HepG2 (cell line): Measurements from ENCODE around the gene ZNF839. TPM values are rescaled to one million over a fixed set of nuclear protein-coding genes. Genes with fewer than 3 reads are reported as not detected.

Experiments used
- ATF6 ChIP-seq: sonication (generic); formaldehyde crosslinking; conservative IDR thresholded peaks from 2 replicates; pipeline ENCODE4 v1.4.0; 2020; ENCODE audit warnings: missing genetic modification reagents
- FOSL1 ChIP-seq: sonication (generic); formaldehyde crosslinking; IDR thresholded peaks from 2 replicates; pipeline ENCODE4 v1.9.0; 2021; ENCODE audit warnings: missing genetic modification reagents, borderline replicate concordance
- FOXO4 ChIP-seq: sonication (generic); formaldehyde crosslinking; conservative IDR thresholded peaks from 2 replicates; pipeline ENCODE4 v1.8.1; 2023; ENCODE audit warnings: missing genetic modification reagents
- KLF13 ChIP-seq: sonication (generic); formaldehyde crosslinking; IDR thresholded peaks from 2 replicates; pipeline ENCODE4 v1.4.0; 2020; ENCODE audit warnings: mild to moderate bottlenecking, missing genetic modification reagents
- MAFK ChIP-seq, 2 experiments: IDR thresholded peaks in 1 of 2; conservative IDR thresholded peaks in 1 of 2; 2 replicates each; pipeline ENCODE4 v1.6.1; 2011; ENCODE audit warnings: improper control_type of control experiment in 2 of 2, low read length in 2 of 2
- REPIN1 ChIP-seq: sonication (generic); formaldehyde crosslinking; IDR thresholded peaks from 2 replicates; pipeline ENCODE4 v1.8.0; 2022; ENCODE audit warnings: missing genetic modification reagents, low read depth, mild to moderate bottlenecking, borderline replicate concordance
- SNAI1 ChIP-seq: sonication (generic); formaldehyde crosslinking; IDR thresholded peaks from 2 replicates; pipeline ENCODE4 v1.5.0; 2020; ENCODE audit warnings: mild to moderate bottlenecking, missing genetic modification reagents, borderline replicate concordance
- TOPORS ChIP-seq: sonication (generic); formaldehyde crosslinking; IDR thresholded peaks from 2 replicates; pipeline ENCODE4 v1.8.0; 2023; ENCODE audit warnings: mild to moderate bottlenecking, missing genetic modification reagents
- WIZ ChIP-seq: sonication (generic); formaldehyde crosslinking; IDR thresholded peaks from 2 replicates; pipeline ENCODE4 v1.5.1; 2020; ENCODE audit warnings: mild to moderate bottlenecking, missing genetic modification reagents
- ZBTB20 ChIP-seq: sonication (generic); formaldehyde crosslinking; IDR thresholded peaks from 2 replicates; pipeline ENCODE4 v1.8.1; 2023; ENCODE audit warnings: missing genetic modification reagents, low read depth, mild to moderate bottlenecking, borderline replicate concordance
- ZNF143 ChIP-seq: sonication (generic); formaldehyde crosslinking; IDR thresholded peaks from 2 replicates; pipeline ENCODE4 v1.4.0; 2020; ENCODE audit warnings: missing genetic modification reagents
- ZNF326 ChIP-seq: sonication (generic); formaldehyde crosslinking; IDR thresholded peaks from 2 replicates; pipeline ENCODE4 v1.4.0; 2020; ENCODE audit warnings: missing genetic modification reagents, borderline replicate concordance
- ZNF333 ChIP-seq: sonication (generic); formaldehyde crosslinking; IDR thresholded peaks from 2 replicates; pipeline ENCODE4 v1.4.0; 2020; ENCODE audit warnings: mild to moderate bottlenecking, missing genetic modification reagents, borderline replicate concordance
- ZNF609 ChIP-seq: sonication (generic); formaldehyde crosslinking; IDR thresholded peaks from 2 replicates; pipeline ENCODE4 v1.4.0; 2020; ENCODE audit warnings: mild to moderate bottlenecking, missing genetic modification reagents, borderline replicate concordance
- ZNF639 ChIP-seq: conservative IDR thresholded peaks from 2 replicates; pipeline ENCODE4 v1.6.1; 2018; ENCODE audit warnings: missing genetic modification reagents
- ZNF737 ChIP-seq: sonication (generic); formaldehyde crosslinking; IDR thresholded peaks from 2 replicates; pipeline ENCODE4 v1.5.0; 2020; ENCODE audit warnings: missing genetic modification reagents, mild to moderate bottlenecking, borderline replicate concordance
- ZNF766 ChIP-seq: sonication (generic); formaldehyde crosslinking; IDR thresholded peaks from 2 replicates; pipeline ENCODE4 v1.5.0; 2020; ENCODE audit warnings: missing genetic modification reagents, borderline replicate concordance
- polyA plus RNA-seq, 8 experiments: library from polyadenylated mRNA; depleted of rRNA in 3 of 8; stranded (reverse) in 7 of 8; unstranded in 1 of 8; fragments of >200 nt; fragmentation: Illumina TruSeq in 4 of 8; extraction: Trizol in 4 of 8; gene quantifications; 2 replicates each; pipeline versions ENCODE4 v1.2.1 to v1.2.3, GENCODE V29; 2011 to 2016; ENCODE audit warnings: low read depth in 4 of 8, missing spikeins in 1 of 8, mixed read lengths in 1 of 8; ENCODE audit not compliant: insufficient read depth in 1 of 8
- total RNA-seq, 5 experiments: library from RNA; depleted of rRNA; stranded (reverse); fragments of >200 nt; fragmentation: Illumina TruSeq; extraction: Trizol; gene quantifications; 2 replicates each; pipeline ENCODE4 v1.2.3, GENCODE V29; 2016; ENCODE audit warnings: low read depth in 1 of 5

ZNF839 gene
- total and polyA plus RNA-seq, 2 of the 13 experiments (the other 11 are each of a cell fraction or from before 2014, with no cell fraction given) = 11.1 to 12.8 TPM

GRCh38 chr14:102316743-102317563 lies 2.6 kb upstream of the ZNF839 start (continued):
- TF ChIP-seq ZNF609 (CRISPR knock-in tag) (peak; percentile 43; the same call in 1 of the 2 replicates), ZNF326 (CRISPR knock-in tag) (no peak), ZNF639 (no peak), ZNF766 (no peak), ZNF143 (CRISPR knock-in tag) (peak; percentile 29; the same call in 1 of the 2 replicates), ATF6 (CRISPR knock-in tag) (no peak), ZNF737 (no peak; the same call in 1 of the 2 replicates), ZBTB20 (peak; percentile 59), SNAI1 (CRISPR knock-in tag) (peak; percentile 76; the same call in 1 of the 2 replicates), KLF13 (CRISPR knock-in tag) (no peak; the same call in 1 of the 2 replicates), MAFK (conservative IDR thresholded peaks at IDR 0.05 in 1 of 2, IDR thresholded peaks at IDR 0.05 in 1 of 2; ENCODE audit: low read length in 2 of 2) (no peak), ZNF333 (CRISPR knock-in tag) (no peak; the same call in 1 of the 2 replicates), WIZ (CRISPR knock-in tag) (no peak), REPIN1 (peak; percentile 9; the same call in 1 of the 2 replicates), FOXO4 (CRISPR knock-in tag) (no peak), TOPORS (CRISPR knock-in tag) (no peak), FOSL1 (CRISPR knock-in tag) (no peak)
